Fibroblast of mammary gland (primary cell): ENCODE data around the gene PRKCH.

Experiments used
- DNase-seq: peaks from one replicate; pipeline ENCODE4 v3.0.0-alpha.2; 2010; ENCODE audit warnings: low read depth
- H3K4me3 ChIP-seq: 2 replicates; pipeline ENCODE4 v1.5.1; 2011; ENCODE audit warnings: low read depth, mild to moderate bottlenecking, low read length, moderate library complexity; ENCODE audit not compliant: control insufficient read depth
- TF ChIP-seq, protein P1 (sequence below): conservative IDR thresholded peaks from 2 replicates; pipeline ENCODE4 v1.5.1; 2011; ENCODE audit warnings: low read depth, low read length, inconsistent platforms; ENCODE audit not compliant: control insufficient read depth, insufficient read depth

PRKCH gene

DNA sequence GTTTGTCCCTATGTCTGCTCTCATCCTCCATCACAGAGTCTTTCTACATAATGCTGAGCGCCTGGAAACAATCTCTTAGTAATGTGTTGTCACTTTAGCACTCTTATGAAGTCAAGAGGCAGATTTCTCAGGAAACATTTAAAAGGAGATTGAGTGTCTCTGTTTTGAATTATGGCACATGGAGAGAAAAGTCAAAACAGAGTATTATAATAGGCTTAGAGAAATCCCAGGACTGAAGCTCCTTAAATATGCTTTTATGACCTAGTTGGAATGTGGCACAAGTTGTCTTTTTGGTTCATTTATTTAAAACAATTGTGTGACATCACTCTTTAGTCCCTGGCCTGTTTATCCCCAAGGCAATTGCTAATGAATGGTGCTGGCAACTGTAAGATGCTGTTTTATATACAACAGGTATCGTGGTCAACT, 256.1 kb downstream of the PRKCH start:
- no peak for DNase-seq
- H3K4me3 ChIP-seq: no peak overlapping the region
- TF ChIP-seq, protein P1, sequence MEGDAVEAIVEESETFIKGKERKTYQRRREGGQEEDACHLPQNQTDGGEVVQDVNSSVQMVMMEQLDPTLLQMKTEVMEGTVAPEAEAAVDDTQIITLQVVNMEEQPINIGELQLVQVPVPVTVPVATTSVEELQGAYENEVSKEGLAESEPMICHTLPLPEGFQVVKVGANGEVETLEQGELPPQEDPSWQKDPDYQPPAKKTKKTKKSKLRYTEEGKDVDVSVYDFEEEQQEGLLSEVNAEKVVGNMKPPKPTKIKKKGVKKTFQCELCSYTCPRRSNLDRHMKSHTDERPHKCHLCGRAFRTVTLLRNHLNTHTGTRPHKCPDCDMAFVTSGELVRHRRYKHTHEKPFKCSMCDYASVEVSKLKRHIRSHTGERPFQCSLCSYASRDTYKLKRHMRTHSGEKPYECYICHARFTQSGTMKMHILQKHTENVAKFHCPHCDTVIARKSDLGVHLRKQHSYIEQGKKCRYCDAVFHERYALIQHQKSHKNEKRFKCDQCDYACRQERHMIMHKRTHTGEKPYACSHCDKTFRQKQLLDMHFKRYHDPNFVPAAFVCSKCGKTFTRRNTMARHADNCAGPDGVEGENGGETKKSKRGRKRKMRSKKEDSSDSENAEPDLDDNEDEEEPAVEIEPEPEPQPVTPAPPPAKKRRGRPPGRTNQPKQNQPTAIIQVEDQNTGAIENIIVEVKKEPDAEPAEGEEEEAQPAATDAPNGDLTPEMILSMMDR: no peak

DNA sequence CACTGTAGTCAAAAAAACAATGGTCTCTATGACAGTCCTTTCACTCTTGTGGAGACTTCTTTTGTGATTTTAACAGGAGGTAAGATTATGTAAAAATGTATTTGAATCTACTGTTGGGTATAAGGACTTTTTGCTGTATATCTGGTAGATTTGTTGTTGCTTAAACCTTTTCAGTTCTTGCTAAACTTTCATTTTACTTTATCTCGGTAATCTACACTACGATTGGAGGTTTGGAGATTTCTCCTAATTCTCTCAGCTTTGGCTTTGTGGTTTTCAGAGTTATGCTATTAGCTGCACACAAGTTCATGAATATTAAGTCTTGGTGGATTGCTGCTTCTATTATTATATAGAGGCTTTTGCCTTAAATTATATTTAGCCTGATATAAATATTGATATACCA, 257.4 kb downstream of the PRKCH start:
- TF ChIP-seq, protein P1: no peak
- DNase-seq: no peak
- H3K4me3 ChIP-seq: no peak overlapping the region

DNA sequence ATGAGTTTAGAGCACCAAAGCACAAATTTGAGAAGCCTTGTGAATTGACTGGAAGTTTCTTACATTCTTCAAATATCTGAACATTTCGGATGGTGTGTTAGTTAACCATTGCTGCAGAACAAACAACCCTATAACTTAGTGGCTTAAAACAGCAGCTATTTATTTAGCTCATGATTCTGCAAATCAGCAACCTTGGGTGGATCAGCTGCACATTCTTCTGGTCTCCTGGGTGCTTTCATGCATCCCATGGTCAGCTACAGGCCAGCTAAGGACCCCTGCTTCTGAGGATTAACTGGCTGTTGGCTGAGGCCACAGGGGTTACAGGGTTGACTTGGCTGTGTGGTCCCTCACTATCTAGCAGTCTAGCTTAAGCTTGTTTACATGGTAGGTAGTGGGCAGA, 260.0 kb downstream of the PRKCH start:
- no peak for DNase-seq
- H3K4me3 ChIP-seq: no peak overlapping the region
- TF ChIP-seq, protein P1: no peak

DNA sequence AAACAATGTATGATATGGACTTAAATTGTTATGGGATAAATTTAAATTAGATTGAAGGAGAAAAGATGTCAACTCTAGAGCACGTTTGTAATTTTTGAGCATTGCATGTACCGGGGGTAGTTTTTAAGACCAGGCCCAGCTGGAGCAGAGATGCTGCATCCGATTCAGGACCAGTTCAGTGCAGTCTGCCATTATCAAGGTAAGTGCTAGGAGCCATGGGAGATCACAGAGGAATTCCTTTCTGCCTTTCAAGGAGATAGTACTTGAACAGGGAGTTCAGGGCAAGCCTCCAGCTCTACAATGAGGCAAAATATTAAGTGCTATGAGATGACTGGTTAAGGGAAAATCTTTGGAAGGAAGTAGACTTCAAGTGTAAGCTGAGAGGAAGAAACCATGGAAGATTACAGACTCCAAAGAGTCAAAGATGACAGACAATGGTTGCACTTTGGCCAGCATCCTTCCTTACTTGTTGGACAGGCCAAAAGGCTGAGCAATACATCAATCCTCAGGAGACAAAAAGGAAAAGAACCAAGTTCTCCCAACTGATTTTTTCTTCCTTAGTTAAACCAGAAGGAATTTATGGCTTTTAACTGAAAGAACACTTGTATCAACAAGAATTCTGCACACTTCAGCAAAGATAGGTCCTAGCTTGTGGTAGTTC, 260.7 kb downstream of the PRKCH start:
- TF ChIP-seq, protein P1: no peak
- peak; percentile 91 for DNase-seq
- no peak overlapping the region for H3K4me3 ChIP-seq

DNA sequence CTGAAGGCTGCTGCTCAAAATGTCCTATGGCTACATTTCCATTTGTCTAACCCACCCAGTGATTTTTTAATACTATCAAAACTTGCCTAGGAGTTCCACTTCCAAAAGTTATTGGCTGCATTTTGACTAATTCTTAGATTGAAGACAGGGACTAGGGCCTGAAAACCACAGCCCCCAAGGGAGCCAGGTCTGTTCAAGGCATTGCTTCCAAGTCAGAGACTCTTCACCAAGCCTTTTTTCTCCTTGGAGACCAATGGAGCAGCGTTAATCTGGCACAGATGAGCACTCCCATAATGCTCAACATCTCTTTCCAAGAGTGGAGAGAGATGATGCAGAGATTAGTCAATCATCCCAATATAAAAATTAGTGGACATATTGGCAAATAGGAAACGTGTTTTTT, 261.4 kb downstream of the PRKCH start:
- TF ChIP-seq, protein P1: no peak
- no peak overlapping the region for H3K4me3 ChIP-seq
- peak; percentile 99 for DNase-seq

DNA sequence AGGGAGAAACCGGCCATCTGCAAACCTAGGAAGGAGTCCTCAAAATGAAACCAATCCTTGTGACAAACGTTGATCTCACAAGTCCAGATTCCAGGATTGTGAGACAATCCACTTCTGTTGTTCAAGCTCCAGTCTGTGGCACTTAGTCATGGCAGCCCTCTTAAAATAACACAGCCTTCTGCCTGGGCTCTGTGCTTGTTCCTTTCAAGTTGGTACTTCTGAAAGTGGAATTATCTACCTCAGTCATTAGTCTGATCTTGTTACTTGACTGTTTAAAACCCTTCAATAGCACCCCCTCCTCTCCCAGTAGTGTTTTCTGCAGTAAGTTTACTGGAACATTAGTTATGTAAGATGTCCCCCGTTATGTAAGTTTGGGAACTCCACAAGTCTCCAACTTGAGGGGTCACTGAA, 263.0 kb downstream of the PRKCH start:
- peak; percentile 92 for DNase-seq
- TF ChIP-seq, protein P1: no peak
- no peak overlapping the region for H3K4me3 ChIP-seq
